HG02610 (cell line): ENCODE results near the gene SLC46A2.

ENCODE experiments used
- ATAC-seq: cut with Tn5 transposase; IDR thresholded peaks from one replicate; pipeline ENCODE4 v1.9.1; 2021; ENCODE audit warnings: mild to moderate bottlenecking, moderate library complexity; ENCODE audit not compliant: unreplicated experiment

The SLC46A2 gene

DNA sequence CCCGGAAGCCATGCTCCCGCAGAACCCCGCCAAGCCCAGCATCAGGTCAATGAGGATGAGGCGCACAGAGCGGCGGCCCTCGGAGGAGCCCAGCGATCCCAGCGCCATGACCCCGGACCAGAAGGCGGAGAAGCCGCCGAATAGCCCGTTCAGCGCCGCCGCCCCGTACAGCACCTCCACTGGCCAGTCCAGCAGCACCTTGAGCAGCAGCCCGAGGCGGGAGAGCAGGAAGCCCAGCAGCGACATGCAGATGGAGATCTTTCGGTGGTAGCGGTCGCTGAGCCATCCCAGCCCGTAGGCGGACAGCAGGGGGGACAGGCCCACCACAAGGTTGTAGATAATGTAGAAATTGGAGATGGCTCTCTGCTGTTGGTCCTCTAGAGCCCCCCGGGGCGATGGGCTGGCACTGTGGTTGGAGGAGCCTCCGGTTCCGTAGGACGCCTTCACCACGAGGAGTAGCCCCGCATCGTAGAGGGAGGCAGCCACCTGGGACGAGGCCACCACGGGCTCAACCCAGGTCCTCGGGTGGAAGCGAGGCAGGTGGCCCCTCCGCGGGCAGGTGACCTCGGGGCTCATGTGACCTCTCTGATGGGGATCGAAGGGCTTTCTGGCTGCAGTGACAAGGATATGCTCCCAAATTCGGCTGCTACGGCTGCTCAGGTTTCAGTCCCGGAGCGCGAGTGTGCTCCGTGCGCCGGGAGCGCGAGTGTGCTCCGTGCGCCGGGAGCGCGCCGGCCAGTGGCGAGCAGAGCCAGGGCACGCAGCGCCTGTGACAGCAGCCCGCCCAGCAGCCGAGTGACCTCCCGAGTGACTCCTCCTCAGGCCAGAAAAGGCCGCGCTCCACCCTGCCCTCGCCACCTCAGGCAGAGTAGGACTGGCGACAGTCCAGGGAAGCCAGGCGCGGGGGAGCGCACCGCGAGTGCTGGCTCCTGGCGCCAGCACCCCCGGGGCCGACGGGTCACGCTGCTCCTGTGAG is at the start of gene SLC46A2:
Gene SLC46A2 (minus strand): TSS at position 771 of the 976 bp plus-strand sequence. CDS start 195 bp downstream, at position 576.
- no peak for ATAC-seq

DNA sequence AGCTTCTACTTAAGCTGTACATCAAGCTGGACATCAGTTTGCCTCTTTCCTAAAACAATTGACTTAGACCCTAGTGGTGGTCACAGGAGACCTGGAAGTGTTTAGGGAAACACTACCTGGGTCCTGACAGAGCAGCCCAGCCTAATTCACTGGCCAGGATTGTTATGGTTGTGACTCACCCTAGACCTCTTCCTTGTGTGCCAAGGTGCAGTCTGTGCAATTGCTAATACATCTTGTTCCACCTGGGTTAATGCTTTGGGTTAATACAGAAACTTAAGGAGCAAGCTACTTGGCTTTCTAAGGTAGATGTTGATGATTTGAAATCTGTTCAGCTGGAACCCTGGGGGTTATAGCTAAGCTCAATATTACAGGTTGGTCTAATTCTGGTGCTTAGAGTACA is 48.7 kb upstream of the SLC46A2 start:
- ATAC-seq = no peak

- ATAC-seq = no peak
Observed at GRCh38 chr9:112933696-112934095, 43.0 kb upstream of the SLC46A2 start.

- no peak for ATAC-seq
Observed at GRCh38 chr9:112925058-112925641, 34.5 kb upstream of the SLC46A2 start.

- ATAC-seq = no peak
Observed at GRCh38 chr9:112921549-112921948, 30.9 kb upstream of the SLC46A2 start.

GRCh38 chr9:112917987-112918362 is 27.3 kb upstream of the SLC46A2 start:
- no peak for ATAC-seq

GRCh38 chr9:112917047-112917986 is 26.6 kb upstream of the SLC46A2 start:
- no peak for ATAC-seq

- ATAC-seq = no peak
Observed at GRCh38 chr9:112914524-112914923, 23.8 kb upstream of the SLC46A2 start.

DNA sequence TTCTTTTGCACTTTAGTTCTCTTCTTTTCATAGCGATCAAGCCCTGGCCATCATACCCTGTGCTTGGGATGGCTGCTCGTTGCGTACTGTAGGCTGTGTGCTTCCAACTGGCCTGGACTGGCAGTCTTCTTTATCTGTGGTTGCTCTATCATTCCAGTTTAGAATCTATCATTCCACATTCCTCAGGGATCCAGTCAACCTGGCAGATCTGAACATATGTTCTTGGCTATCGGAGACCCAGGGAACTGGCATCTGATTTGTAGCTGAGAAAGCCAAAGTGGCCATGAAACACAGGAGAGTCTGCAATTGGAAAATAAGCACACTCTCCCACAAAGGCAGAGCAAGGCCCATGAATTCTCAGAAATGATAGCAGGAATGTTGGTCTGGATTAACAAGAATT is 22.6 kb upstream of the SLC46A2 start:
- ATAC-seq = no peak

DNA sequence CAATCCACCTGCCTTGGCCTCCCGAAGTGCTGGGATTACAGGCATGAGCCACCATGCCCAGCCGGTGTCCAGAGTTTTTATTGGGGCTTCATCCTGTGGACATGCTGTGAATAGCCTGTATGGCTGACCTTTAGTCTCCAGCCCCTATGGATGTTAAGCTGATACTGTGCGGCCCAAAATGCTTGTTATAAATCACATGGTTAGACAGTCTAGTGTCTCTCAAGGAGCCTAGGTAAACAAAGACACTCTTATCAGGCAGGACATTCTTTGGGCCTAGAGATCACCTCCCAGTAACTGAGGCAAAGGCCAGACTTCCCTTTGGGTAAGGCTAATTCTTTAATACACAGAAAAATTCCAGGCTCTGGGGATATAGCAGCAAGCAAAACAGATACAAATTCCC is 22.0 kb upstream of the SLC46A2 start:
- no peak for ATAC-seq

- no peak for ATAC-seq
Observed at GRCh38 chr9:112911736-112912135, 21.1 kb upstream of the SLC46A2 start.

GRCh38 chr9:112905084-112905483 is 14.4 kb upstream of the SLC46A2 start:
- ATAC-seq = no peak

GRCh38 chr9:112900901-112901300 is 10.2 kb upstream of the SLC46A2 start:
- ATAC-seq = no peak

DNA sequence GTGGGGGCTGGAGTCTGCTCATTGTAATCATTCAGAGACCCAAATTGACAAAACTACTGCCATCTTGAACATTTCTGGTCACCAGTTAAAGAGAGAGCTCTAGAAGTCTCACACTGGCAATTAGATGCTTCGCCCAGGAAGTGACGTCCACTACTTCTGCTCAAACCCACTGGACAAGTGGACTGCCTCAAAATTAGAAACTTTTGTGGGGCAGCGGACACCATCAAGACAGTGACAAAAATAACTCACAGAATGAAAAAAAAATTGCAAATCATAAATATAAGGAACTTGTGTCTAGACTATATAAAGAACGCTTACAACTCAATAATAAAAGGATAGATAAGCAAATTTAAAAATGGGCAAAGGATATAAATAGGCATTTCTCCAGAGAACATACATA is 9.8 kb upstream of the SLC46A2 start:
- ATAC-seq = no peak

DNA sequence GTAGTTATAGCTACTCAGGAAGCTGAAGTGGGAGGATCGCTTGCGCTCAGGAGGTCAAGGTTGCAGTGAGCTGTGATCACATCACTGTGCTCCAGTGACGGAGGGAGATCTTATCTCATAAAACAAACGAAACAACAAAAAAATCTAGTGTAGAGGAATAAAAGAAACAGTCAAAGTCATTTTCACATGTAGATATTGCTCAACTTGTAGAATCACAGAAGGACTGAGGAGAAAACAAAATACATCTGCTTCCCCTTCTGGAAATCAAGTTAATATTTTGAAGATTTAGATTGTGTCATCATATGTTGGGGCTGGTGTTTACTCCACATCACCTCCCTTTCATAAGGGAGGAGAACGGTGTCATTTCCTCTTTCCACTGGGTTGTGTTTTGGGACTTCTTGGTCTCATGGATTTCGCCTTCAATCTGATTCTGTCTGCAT is 8.2 kb upstream of the SLC46A2 start:
- no peak for ATAC-seq

DNA sequence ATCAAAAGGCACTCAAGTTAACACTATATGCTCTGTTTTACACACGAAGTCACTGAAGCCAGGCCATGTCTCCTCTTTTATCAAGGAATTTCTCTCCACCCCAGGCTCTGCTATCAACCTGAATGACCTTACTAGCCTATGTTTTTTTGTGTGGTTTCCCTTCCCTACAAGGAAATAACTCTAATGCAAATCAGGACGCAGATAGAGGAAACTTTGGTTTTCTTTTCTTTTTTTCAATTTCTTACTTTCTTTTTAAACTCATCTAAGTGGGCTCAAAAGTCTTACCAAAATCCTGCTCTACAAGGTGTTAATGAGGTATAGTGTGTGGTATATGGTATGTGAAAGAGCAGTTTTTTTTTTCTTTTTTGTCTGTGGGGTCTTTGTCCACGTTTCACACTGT is 5.5 kb upstream of the SLC46A2 start:
- no peak for ATAC-seq

- ATAC-seq = no peak
Observed at GRCh38 chr9:112894699-112895098, 4.0 kb upstream of the SLC46A2 start.

GRCh38 chr9:112894041-112894440 is 3.4 kb upstream of the SLC46A2 start:
- ATAC-seq = no peak

DNA sequence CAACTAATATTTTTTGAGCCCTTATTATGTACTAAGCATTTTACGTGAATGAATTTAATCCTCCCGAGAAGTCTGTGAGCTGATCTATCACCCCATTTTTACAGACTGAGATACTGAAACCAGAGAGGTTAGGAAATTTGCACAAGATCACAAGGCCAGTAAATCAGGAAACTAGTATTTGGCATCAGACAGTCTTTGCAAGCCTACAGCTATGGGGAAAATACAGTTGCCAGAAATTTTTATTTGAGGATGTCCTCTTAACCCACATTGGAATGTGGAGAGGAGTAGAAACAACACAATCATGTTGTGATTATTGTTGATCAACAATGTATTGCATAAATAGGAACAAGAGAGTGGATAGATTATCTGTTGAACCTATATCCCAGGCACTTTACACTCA is 2.3 kb upstream of the SLC46A2 start:
- ATAC-seq = no peak

DNA sequence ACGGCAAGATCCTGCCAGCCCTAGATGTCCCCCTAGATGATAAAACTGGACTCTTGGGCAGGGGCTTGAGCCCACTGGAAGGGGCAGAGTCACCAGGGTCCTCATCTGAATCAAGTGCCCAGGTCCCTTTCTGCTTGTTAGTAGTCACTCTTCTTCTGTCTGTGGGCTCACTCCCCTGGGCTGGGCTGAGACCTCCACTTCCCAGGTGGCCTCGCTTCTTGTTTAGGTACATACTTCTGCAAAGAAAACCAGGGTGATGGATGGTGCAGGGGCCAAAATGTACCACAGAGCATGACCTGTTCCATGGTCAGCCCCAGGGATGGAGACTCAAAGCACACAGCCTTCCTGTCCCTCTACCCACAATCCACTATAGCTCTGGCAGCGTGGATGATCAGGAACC is 845 bp upstream of the SLC46A2 start:
- ATAC-seq = no peak

- ATAC-seq = no peak
Observed at GRCh38 chr9:112887381-112887780, 3.3 kb downstream of the SLC46A2 start.
